22Rv1 (cell line): ENCODE measurements around the gene ZDHHC24.

Experiments used
- ZFX ChIP-seq: fragments of 450-650 bp; IDR thresholded peaks from 2 replicates; pipeline ENCODE4 v1.6.1; 2017; ENCODE audit warnings: antibody characterized with exemption, borderline replicate concordance
- TF ChIP-seq, protein P1 (sequence below): fragments of 450-650 bp; IDR thresholded peaks from 2 replicates; pipeline ENCODE4 v1.5.1; 2017; ENCODE audit warnings: mild to moderate bottlenecking

GRCh38 chr11:66477263-66478201 lies 68.3 kb downstream of the ZDHHC24 start:
- TF ChIP-seq, protein P1, sequence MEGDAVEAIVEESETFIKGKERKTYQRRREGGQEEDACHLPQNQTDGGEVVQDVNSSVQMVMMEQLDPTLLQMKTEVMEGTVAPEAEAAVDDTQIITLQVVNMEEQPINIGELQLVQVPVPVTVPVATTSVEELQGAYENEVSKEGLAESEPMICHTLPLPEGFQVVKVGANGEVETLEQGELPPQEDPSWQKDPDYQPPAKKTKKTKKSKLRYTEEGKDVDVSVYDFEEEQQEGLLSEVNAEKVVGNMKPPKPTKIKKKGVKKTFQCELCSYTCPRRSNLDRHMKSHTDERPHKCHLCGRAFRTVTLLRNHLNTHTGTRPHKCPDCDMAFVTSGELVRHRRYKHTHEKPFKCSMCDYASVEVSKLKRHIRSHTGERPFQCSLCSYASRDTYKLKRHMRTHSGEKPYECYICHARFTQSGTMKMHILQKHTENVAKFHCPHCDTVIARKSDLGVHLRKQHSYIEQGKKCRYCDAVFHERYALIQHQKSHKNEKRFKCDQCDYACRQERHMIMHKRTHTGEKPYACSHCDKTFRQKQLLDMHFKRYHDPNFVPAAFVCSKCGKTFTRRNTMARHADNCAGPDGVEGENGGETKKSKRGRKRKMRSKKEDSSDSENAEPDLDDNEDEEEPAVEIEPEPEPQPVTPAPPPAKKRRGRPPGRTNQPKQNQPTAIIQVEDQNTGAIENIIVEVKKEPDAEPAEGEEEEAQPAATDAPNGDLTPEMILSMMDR: no peak
- no peak for TF ChIP-seq ZFX
